HepG2 (cell line): ENCODE data around the gene GADD45B. TPM values are rescaled to one million over a fixed set of nuclear protein-coding genes. Genes with fewer than 3 reads are reported as not detected.

Source experiments
- ATAC-seq: fragments of 200-7000 bp; cut with Tn5 transposase; 3 replicates; pipeline ENCODE4 v1.9.1; 2020; ENCODE audit warnings: mild to moderate bottlenecking, moderate library complexity
- BruUV-seq: library from RNA; stranded (reverse); fragments of 400-500 nt; replicated peaks from 2 replicates; lab custom pipeline; 2021; lab: Mats Ljungman, UMichigan
- CTCF ChIA-PET: fragments of 300-600 bp; formaldehyde crosslinking; extraction: SDS; loops from one replicate; lab custom pipeline; 2021; ENCODE audit warnings: low total read pairs, inconsistent platforms, low intra/inter-chr PET ratio; lab: Yijun Ruan, JAX
- POLR2A ChIA-PET: fragments of 350-600 bp; sonication (Branson Sonifier 250); formaldehyde crosslinking; loops from one replicate; lab custom pipeline; 2020; ENCODE audit warnings: antibody characterized with exemption, inconsistent platforms; lab: Yijun Ruan, JAX
- DNase-seq: peaks from one replicate; pipeline ENCODE4 v3.0.0-alpha.2; 2015; ENCODE audit warnings: low spot score
- FAIRE-seq: peaks from 3 replicates; lab custom pipeline; 2011; peaks lifted over from hg19 to GRCh38; lab: Jason Lieb, UNC
- H2AFZ ChIP-seq: one replicate; pipeline ENCODE4 v1.6.1; 2011; ENCODE audit warnings: low read length, inconsistent platforms
- H3K27ac ChIP-seq: fragments of 300-600 bp; 3 replicates; pipeline ENCODE4 v1.8.0; 2011; ENCODE audit warnings: mixed run types, mild to moderate bottlenecking, mixed read lengths, low read length, inconsistent platforms; ENCODE audit not compliant: insufficient read depth; ENCODE audit errors: extremely low read length
- H3K27me3 ChIP-seq, 2 experiments: fragments of 200-600 bp in 1 of 2; 2 replicates in 1 of 2; 3 replicates in 1 of 2; pipeline versions ENCODE4 v1.6.0 to v1.8.0; 2011; ENCODE audit warnings: low read length in 2 of 2, mild to moderate bottlenecking in 2 of 2, moderate library complexity in 2 of 2, inconsistent platforms in 1 of 2; ENCODE audit not compliant: insufficient read depth in 2 of 2, control insufficient read depth in 1 of 2
- H3K36me3 ChIP-seq, 2 experiments: fragments of 200-600 bp in 1 of 2; replicated peaks in 1 of 2; 2 replicates in 1 of 2; 3 replicates in 1 of 2; pipeline versions ENCODE4 v1.5.1 to v1.8.0; 2011; ENCODE audit warnings: low read length in 2 of 2, inconsistent platforms in 1 of 2; ENCODE audit not compliant: insufficient read depth in 2 of 2, control insufficient read depth in 1 of 2
- H3K4me1 ChIP-seq: 2 replicates; pipeline ENCODE4 v1.5.1; 2012; ENCODE audit warnings: low read length, inconsistent platforms; ENCODE audit not compliant: insufficient read depth
- H3K4me2 ChIP-seq: 2 replicates; pipeline ENCODE4 v1.6.0; 2011; ENCODE audit warnings: low read depth, low read length, inconsistent platforms
- H3K4me3 ChIP-seq, 3 experiments: fragments of 200-600 bp in 1 of 3; sonication (generic), shearing (Covaris generic) in 1 of 3; replicated peaks in 1 of 3; 2 replicates each; pipeline ENCODE4 v1.5.1; 2011 to 2016; ENCODE audit warnings: low read length in 3 of 3, inconsistent platforms in 2 of 3, low read depth in 2 of 3, mild to moderate bottlenecking in 2 of 3, control low read depth in 1 of 3, mixed read lengths in 1 of 3; ENCODE audit not compliant: insufficient read depth in 1 of 3
- H3K79me2 ChIP-seq: one replicate; pipeline ENCODE4 v1.6.1; 2011; ENCODE audit warnings: low read length, inconsistent platforms; ENCODE audit not compliant: insufficient read depth
- H3K9ac ChIP-seq: 2 replicates; pipeline ENCODE4 v1.6.0; 2011; ENCODE audit warnings: mild to moderate bottlenecking, low read depth, low read length, inconsistent platforms; ENCODE audit not compliant: insufficient read depth
- H3K9me3 ChIP-seq: 2 replicates; pipeline ENCODE4 v1.5.1; 2012; ENCODE audit warnings: mild to moderate bottlenecking, low read length
- H4K20me1 ChIP-seq: 2 replicates; pipeline ENCODE4 v1.6.0; 2011; ENCODE audit warnings: inconsistent platforms, mild to moderate bottlenecking, low read length, moderate library complexity; ENCODE audit not compliant: insufficient read depth
- CCAR2 ChIP-seq: fragments of 200-400 bp; formaldehyde crosslinking; optimal IDR thresholded peaks from 2 replicates; pipeline ENCODE3; 2018; ENCODE audit warnings: low read depth, mild to moderate bottlenecking, low read length, moderate library complexity
- FOXP1 ChIP-seq, 2 experiments: fragments of 450-650 bp in 1 of 2; IDR thresholded peaks; 2 replicates each; pipeline ENCODE4 v1.6.1; 2017 to 2018; ENCODE audit warnings: antibody characterized with exemption in 1 of 2
- LBX2 ChIP-seq: sonication (generic); formaldehyde crosslinking; IDR thresholded peaks from 2 replicates; pipeline ENCODE4 v1.5.0; 2020; ENCODE audit warnings: missing genetic modification reagents, mild to moderate bottlenecking, borderline replicate concordance
- SNAPC4 ChIP-seq: sonication (generic); formaldehyde crosslinking; IDR thresholded peaks from 2 replicates; pipeline ENCODE4 v1.4.0; 2020; ENCODE audit warnings: mild to moderate bottlenecking, missing genetic modification reagents
- ZBTB10 ChIP-seq: sonication (generic); formaldehyde crosslinking; IDR thresholded peaks from 2 replicates; pipeline ENCODE4 v1.4.0; 2020; ENCODE audit warnings: missing genetic modification reagents, borderline replicate concordance
- ZBTB43 ChIP-seq: sonication (generic); formaldehyde crosslinking; conservative IDR thresholded peaks from 2 replicates; pipeline ENCODE4 v1.4.0; 2020; ENCODE audit warnings: missing genetic modification reagents
- ZC3H13 ChIP-seq: sonication (generic); formaldehyde crosslinking; IDR thresholded peaks from 2 replicates; pipeline ENCODE4 v1.8.1; 2023; ENCODE audit warnings: mild to moderate bottlenecking, missing genetic modification reagents, moderate library complexity
- ZKSCAN8 ChIP-seq: IDR thresholded peaks from 2 replicates; pipeline ENCODE4 v1.6.1; 2016; ENCODE audit warnings: borderline replicate concordance, missing genetic modification reagents, missing compliant biosample characterization
- WGBS: methylation state at CpG from one replicate; pipeline ENCODE4 v1.1.6; 2017; ENCODE audit warnings: low lambda C conversion rate; 5-methylcytosine and 5-hydroxymethylcytosine counted together
- in situ Hi-C: cut with HindIII; loops from 2 replicates; pipeline ENCODE4 v1.10.0; 2017; ENCODE audit warnings: low pct_unique_long_range_greater_than_20kb; ENCODE audit not compliant: extremely low pct_ligation_motif_present
- intact Hi-C: fragments of 100-400 bp; cut with micrococcal nuclease; formaldehyde crosslinking; loops from one replicate; pipeline ENCODE4 v1.10.0; 2022; ENCODE audit not compliant: unreplicated experiment
- polyA plus RNA-seq, 8 experiments: library from polyadenylated mRNA; depleted of rRNA in 3 of 8; stranded (reverse) in 7 of 8; unstranded in 1 of 8; fragments of >200 nt; fragmentation: Illumina TruSeq in 4 of 8; extraction: Trizol in 4 of 8; gene quantifications; 2 replicates each; pipeline versions ENCODE4 v1.2.1 to v1.2.3, GENCODE V29; 2011 to 2016; ENCODE audit warnings: low read depth in 4 of 8, missing spikeins in 1 of 8, mixed read lengths in 1 of 8; ENCODE audit not compliant: insufficient read depth in 1 of 8
- total RNA-seq, 5 experiments: library from RNA; depleted of rRNA; stranded (reverse); fragments of >200 nt; fragmentation: Illumina TruSeq; extraction: Trizol; gene quantifications; 2 replicates each; pipeline ENCODE4 v1.2.3, GENCODE V29; 2016; ENCODE audit warnings: low read depth in 1 of 5

Gene GADD45B
- total and polyA plus RNA-seq, 2 of the 13 experiments (the other 11 are each of a cell fraction or from before 2014, with no cell fraction given): 4.6 to 34.1 TPM

- Histone ChIP-seq H3K9ac (no peak overlapping the region), H3K36me3 (no peaks in the 10 kb centered on the region), H2AFZ (no peak overlapping the region)
- 57% methylated on average over 18 of the region's 32 CpGs for WGBS
- FAIRE-seq: no peak
- no peak for TF ChIP-seq SNAPC4 (CRISPR knock-in tag)
- TF ChIP-seq CCAR2: no peak
- TF ChIP-seq ZBTB43: no peak
- no peak for TF ChIP-seq ZC3H13 (CRISPR knock-in tag)
- TF ChIP-seq LBX2 (CRISPR knock-in tag): no peak
- TF ChIP-seq ZBTB10 (CRISPR knock-in tag): no peak
- TF ChIP-seq FOXP1 (IDR thresholded peaks at IDR 0.05): no peak
- no peak for TF ChIP-seq FOXP1 (CRISPR knock-in tag; IDR thresholded peaks at IDR 0.05)
- peak; percentile 98 for TF ChIP-seq ZKSCAN8
- TF ChIP-seq, all 625 proteins: peak for 1
- H4K20me1 ChIP-seq: no peaks in the 10 kb centered on the region
- ChIA-PET CTCF (no interaction called here), POLR2A (interaction anchor here (2.0 kb wide), 1 partner anchor 13 kb away, joined by 7 read pairs; the partner anchor contains the start of gene GADD45B)
- in situ Hi-C loops (no loop called here), intact Hi-C loops (no loop called here)
- BruUV-seq: no TSS peak
- H3K9me3 ChIP-seq: no peaks in the 10 kb centered on the region
- DNase-seq: no peak
- H3K27me3 ChIP-seq: peaks cover 10 to 44% of the 10 kb centered on the region in 2 experiments
- H3K4me1 ChIP-seq: peaks cover 45% of the 10 kb centered on the region
- H3K27ac ChIP-seq: no peak overlapping the region
- H3K79me2 ChIP-seq: no peaks in the 10 kb centered on the region
- H3K4me2 ChIP-seq: peak overlapping the region; percentile 42; the same call in 1 of the 2 replicates
- peak; percentile 25; the same call in 2 of the 3 replicates for ATAC-seq
- peak overlapping the region in 1 of 3 experiments; percentile 62; a peak in 1 of 6 replicates for H3K4me3 ChIP-seq
Measured at GRCh38 chr19:2488405-2488941, 12.5 kb downstream of the GADD45B start.
